NCI-H510A (cell line): ENCODE data around the gene SCN3B.

Experiments
- DNase-seq: peaks from one replicate; lab custom pipeline; 2025; lab: John Stamatoyannopoulos, UW

The SCN3B gene

GRCh38 chr11:123594921-123595320 is 59.5 kb downstream of the SCN3B start:
- DNase-seq = no peak

GRCh38 chr11:123594188-123594901 is 60.1 kb downstream of the SCN3B start:
- no peak for DNase-seq

GRCh38 chr11:123593570-123593969 is 60.9 kb downstream of the SCN3B start:
- no peak for DNase-seq

- no peak for DNase-seq
Observed at GRCh38 chr11:123590296-123590912, 64.0 kb downstream of the SCN3B start.

- DNase-seq = no peak
Observed at GRCh38 chr11:123588864-123589262, 65.6 kb downstream of the SCN3B start.

- no peak for DNase-seq
Observed at GRCh38 chr11:123588117-123588863, 66.1 kb downstream of the SCN3B start.

- no peak for DNase-seq
Observed at GRCh38 chr11:123587559-123587958, 66.9 kb downstream of the SCN3B start.

GRCh38 chr11:123587044-123587443 is 67.4 kb downstream of the SCN3B start:
- DNase-seq = no peak

GRCh38 chr11:123586568-123586967 is 67.9 kb downstream of the SCN3B start:
- no peak for DNase-seq

- DNase-seq = no peak
Observed at GRCh38 chr11:123585706-123586105, 68.7 kb downstream of the SCN3B start.

GRCh38 chr11:123585206-123585605 is 69.2 kb downstream of the SCN3B start:
- DNase-seq = no peak

- no peak for DNase-seq
Observed at GRCh38 chr11:123584737-123585136, 69.7 kb downstream of the SCN3B start.

GRCh38 chr11:123584186-123584585 is 70.2 kb downstream of the SCN3B start:
- no peak for DNase-seq

GRCh38 chr11:123582992-123583504 is 71.4 kb downstream of the SCN3B start:
- DNase-seq = no peak

- no peak for DNase-seq
Observed at GRCh38 chr11:123581651-123582399, 72.6 kb downstream of the SCN3B start.

GRCh38 chr11:123580557-123581275 is 73.7 kb downstream of the SCN3B start:
- DNase-seq = no peak

- no peak for DNase-seq
Observed at GRCh38 chr11:123580137-123580536, 74.3 kb downstream of the SCN3B start.

- DNase-seq = no peak
Observed at GRCh38 chr11:123579482-123579812, 75.0 kb downstream of the SCN3B start.
